Measurements from ENCODE around the gene PDE10A.
A peak's percentile ranks its signal among the peaks of the same experiment; 100 is the strongest.

PDE10A gene

DNA sequence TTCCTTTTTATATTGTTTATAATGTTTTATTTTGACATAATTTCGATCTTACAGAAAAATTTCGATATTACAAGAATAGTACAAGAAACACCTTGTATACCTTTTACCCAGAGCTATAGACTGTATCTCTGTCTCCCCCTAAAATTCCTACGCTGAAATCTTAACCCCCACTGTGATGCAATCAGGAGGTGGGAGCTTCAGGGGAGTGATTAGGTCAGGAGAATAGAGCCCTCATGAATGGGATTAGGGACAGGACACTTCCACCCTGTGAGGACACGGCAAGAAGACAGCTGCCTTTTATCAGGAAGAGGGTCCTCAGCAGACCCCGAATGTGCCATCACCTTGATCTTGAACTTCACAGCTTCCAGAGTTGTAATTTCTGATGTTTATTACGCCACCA is 204.9 kb downstream of the PDE10A start:
- no peak for DNase-seq

DNA sequence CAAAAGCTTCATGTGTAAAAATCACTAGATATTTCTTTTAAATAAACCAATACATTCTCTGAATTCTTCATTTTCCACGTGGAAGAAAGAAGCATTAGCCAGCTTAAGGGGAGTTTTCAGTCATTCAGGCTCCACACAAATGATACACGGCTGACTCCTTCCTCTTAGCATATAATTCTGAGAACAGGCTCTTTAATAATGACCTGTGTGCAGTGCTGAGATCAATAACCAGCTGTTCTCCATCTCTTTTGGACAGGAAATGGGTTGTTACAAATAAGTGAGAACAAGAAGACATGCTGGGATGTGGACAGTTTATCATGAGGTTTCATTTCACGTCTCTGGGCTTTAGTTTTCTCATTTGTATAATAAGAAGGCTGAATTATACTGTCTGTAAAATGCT is 206.8 kb downstream of the PDE10A start:
- DNase-seq = no peak

DNA sequence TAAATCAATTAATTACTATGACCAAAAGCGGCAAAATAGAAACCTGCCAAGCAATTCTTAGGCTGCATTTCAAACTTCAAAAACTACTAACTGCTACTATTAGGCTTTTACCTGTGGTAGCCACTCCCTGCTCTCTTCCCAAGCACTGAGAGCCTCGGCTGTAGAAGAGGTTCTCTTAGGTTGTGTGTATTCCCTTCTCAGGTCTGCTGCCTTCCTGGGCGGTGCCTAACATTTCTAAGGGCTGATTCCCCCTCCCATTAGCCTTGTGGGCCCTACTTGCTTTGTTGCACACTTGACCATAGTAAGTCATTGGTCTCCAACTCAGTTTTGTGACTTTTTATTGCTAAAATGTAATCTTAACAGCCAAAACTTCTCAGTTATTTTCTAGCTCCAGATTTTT is 207.6 kb downstream of the PDE10A start:
- DNase-seq = no peak

DNA sequence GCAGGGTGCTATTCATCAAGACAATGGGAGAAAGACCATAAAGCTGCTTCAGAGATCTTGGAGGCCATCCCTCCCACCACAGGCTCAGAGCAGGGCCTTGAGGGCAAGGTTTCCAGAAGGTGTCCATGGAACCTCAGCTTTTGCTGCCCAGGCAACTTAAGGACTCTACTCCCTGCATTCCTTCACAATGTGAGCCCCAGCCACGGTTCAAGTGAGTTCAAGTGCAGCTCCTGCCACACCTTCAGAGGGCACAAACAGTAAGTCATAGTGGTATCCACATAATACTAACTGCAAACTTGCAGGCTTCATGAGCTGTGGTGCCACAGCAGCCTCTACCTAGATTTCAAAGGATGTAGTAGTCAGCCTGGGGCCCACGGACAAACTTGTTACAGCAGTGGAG is 209.6 kb downstream of the PDE10A start:
- DNase-seq = no peak

DNA sequence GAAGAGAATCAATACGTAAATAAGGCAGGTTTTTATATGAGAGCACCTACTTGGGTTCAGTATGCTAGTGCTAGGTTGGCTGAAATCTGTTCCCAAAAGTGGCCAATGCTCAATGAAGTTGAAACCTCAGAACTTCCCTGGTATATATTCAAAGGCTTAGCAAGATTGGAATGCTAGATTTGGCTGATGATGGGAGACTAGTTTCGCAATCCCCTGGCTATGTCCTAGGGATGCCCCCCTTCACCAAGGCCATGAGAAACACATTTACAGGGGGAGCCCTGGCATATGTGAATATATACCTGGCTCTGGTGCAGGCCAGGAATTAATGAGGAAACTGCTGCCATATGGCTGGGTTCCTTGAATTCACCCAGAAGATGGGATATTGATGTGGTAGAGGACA is 211.2 kb downstream of the PDE10A start:
- DNase-seq = no peak

DNA sequence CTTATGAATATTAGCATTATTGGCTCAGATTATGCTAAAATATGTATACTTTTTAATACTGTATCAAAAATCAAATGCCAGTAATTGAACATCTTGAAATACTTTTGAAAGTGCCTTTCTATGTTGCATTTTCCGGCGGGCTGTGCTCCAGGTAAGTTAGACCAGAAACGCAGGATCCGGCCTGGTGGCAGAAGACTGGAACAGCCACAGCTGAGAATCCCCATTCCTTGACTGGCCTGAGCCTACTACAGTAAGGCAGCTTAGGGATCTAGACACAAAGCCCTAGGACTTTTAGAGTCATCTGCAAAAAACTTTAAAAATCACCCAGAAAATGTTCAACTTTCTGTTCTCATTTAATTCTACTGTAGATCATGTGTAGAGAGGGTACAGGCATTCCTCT is 214.8 kb downstream of the PDE10A start:
- DNase-seq = no peak

DNA sequence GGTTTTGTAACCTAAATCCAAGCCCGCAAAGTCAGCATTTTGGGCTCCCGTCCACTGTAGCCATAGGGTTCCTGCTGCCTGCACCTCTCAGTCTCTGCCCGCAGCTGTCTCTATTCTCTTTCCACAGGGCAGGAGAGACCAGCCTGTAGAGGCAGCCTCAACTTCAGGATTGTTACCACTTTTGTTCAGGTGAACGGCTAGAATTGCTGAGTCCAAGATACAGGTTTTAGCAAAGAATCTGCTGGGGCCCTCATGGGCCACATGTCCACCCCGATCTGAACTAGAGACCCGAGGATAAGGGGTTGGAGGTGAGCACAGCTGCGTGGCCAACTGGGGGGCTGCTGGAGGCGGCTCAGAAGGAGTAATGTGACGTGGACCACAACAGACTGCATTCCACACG is 215.9 kb downstream of the PDE10A start:
- DNase-seq = no peak

DNA sequence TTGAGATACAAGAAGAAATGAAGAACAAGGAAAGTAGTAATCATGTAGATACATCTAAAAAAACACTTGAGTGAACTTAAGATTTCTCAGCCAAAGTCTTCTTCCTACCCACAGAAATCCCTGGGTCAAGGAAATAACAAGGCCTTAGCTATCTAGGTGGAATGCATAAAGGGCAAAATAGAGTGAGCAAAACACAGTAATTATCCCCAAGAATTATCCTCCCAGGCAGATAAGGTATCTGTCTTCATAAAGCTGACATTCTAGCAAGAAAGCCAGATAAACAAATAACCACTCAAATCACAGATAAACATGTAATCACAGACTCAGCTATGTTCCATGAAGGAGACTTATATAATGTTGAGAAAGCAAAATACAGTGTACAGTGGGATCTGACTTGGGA is 216.7 kb downstream of the PDE10A start:
- no peak for DNase-seq

DNA sequence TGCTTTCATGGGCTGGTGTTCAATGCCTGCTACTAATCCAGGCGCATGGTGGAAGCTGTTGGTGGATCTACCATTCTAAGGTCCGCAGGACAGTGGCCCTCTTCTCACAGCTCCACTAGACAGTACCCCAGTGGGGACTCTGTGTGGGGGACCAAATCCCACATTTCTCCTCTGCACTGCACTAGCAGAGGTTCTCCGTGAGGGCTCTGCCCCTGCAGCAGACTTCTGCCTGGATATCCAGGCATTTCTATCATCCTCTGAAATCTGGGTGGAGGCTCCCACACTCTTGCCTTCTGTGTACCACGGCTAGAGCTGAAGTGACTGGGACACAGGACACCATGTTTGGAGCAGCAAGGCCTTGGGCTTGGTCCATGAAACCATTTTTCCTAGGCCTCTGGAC is 219.6 kb downstream of the PDE10A start:
- no peak for DNase-seq

DNA sequence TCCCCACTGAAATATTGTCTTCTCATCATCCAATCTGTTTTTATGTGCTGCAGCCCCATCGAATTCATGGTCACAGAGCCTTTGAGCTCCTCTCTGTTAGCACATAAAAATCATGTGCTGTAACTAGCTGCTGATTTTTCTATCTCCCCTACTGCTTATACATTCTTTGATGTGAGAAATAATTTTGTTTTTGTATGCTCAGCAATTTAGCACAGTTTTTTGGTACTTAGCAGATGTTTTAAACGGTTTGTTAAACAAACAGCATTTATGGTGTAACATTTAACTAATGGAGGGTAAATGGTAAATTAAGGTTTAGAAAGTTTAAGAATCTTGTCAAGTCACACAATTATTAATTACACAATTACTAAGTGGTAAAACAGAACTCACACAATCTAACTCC is 221.9 kb downstream of the PDE10A start:
- DNase-seq = no peak

DNA sequence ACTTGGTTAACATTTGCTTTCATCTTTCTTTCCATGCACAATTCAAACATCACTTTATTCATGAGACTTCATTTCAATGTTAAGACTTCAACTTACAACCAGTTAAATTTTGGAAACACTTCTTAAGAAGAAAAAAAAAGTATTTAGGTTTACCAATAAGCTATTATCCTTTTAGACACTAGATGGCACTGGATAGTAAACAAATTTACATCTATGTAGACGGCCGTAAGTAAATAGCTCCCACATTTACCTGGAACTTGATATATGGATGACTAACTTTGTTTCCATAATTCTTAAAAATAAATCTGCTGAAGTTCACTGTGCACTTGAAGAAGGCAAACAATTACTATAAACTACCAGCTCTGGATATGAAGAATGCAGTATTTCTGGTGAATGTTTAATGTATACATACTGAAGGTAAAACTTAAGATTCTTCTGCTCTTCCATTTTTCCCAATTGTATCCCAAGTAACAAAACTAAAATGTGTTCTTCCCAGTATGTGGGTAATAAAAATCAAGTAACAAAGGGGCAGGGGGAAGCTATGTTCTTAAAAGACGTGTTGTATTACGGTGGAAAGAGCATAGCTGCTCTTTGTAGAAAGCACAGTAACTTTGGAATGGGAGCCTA is 223.0 kb downstream of the PDE10A start:
- DNase-seq = peak; percentile 32 to 35

DNA sequence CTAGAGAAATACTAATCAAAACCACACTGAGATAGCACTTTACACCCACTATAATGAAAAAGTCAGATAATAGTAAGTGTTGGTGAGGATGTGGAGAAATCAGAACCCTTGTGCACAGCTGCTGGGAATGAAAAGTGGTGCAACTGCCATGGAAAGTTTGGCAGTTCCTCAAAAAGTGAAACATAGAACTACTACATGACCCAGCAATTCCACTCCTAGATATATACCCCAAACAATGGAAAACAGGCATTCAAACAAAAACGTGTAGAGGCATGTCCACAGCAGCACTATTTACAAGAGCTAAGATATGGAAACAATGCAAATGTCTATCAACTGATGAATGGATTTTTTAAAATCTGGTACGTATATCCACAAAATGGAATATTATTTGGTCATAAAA is 236.1 kb downstream of the PDE10A start:
- DNase-seq = no peak

DNA sequence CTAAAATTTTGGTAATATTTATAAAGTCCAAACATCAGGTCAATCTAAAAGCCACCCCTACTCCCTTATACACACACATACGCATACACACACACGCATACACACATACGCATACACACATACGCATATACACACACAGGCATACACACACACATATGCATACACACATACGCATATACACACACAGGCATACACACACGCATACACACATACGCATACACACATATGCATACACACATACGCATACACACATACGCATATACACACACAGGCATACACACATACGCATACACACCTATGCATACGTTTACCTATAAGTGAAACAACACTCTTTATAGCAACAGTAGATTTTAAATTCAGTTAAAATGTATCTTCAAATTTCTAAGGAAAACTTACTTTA is 240.8 kb downstream of the PDE10A start:
- DNase-seq = no peak

DNA sequence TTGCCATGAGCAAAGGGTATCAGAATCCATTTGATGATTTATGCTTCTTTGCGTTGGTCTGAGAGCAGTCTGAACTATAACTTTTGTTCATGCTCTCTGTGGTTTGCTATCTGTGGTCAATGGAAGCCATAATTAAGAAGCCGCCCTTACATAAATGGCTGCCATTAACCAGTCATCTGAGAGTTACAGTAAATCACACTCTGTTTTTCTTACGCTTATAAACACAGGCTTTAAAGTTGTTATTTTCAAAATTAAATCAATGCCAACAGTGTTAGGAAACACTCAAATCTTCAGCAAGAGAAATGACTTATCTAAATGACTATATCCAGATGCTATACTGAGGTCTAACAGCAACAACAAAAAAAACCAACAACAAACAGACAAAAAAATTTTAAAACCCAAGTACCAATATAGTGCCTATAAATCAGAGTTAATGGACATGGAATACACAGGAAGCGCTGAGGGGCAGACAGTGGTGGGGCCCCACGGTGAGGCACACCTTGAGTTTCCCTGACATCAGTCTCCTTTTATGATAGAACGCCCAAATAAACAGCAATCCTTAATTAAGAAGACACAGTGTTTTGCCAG is 245.7 kb downstream of the PDE10A start:
- DNase-seq = no peak

DNA sequence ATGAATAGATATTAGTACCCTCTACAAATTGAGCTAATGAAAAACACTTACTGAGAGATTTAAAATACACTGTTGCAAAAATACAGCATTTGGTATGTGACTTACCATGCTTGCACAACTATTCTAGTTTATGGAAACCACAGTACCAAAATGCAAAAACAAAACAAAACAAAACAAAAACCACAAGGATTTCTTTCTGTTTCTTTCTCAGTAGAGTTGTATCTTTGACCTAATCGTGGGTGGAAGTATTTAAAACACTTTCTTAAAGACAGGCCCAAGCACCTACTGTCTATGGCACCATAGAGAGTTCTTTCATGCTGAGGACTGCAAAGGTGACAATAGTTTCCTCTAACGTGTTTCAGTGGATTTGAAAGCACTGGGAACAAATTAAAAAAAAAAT is 258.3 kb downstream of the PDE10A start:
- DNase-seq = no peak

DNA sequence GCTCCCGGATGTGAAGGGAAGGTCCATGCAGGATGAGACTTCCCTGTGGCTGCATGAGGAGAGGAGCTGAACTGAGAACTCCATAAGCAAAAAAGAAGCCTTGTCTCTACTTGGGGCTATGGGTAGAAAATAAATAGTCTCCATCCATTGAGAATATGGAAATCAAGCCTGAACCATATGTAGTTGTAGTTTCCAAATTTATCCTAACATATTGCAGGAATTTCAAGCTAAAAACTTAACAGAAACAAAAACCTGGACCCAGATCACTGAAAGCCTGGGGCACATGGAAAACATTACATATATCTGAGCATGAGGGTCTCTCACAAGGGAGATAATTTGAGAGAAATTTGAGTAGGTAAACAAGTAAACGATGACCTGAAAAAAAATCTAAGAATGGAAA is 258.7 kb downstream of the PDE10A start:
- DNase-seq = no peak

DNA sequence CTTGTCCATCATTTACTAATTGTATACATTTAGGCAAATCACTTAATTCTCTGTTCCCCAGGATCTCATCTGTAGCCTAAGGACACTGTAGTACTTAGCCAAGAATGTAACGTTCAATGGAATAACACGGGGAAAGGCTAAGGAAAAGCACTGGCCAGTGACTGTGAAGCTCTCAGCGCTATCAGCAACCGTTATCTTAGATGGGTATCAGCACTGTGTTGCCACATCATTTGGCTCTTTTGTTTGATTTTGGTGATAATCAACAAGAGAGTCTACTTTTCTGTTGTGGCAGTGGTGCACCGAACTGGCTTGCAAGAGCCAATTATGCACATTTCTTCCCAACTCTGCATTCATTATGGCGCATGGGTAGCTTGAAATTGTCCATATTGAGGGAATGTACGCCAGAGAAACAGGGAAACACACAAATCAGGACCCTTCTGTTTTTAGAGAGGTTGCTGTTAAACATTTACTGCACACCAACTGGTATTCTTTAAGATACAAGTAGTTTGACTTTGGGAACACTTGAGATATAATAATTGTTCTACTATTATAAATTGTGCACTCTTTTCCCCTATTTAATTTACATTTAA is 259.9 kb downstream of the PDE10A start:
- no peak for DNase-seq

DNA sequence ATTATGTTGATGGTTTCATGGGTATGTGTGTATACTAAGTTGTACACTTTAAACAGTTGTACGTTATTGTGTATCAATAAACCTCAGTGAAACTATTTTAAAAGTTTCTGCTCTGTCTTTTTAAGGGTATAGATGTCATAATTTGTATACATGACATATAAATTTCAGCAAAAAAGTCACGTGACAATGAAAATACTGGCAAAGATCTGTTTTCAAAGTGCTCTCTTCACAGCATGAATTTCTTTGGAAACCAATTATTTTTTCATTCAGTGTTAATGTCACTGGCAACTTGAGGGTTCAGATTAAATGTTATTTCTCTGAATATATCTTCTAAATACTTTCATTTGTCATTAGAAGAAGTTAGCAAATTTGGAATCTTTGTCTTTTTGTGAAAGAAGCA is 261.9 kb downstream of the PDE10A start:
- no peak for DNase-seq

DNA sequence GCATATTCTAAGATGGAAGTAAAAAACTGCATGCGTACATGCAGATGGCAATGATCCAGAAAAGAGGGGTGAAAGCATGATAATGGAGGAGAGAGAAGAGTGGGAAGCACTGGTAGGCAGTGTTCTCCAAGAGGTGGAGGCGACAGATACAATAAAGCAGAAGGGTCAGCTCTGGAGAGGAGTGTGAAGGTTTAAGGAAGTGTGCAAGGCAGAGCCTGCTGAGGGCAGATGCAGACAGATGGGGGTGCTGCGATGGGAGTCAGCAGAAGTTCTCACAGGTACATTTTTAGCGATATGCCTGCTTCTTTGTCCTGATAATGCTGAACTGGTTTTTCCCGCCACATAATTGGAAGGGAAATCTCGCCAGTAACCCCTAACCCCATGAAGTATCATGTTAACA is 272.6 kb downstream of the PDE10A start:
- DNase-seq = no peak

DNA sequence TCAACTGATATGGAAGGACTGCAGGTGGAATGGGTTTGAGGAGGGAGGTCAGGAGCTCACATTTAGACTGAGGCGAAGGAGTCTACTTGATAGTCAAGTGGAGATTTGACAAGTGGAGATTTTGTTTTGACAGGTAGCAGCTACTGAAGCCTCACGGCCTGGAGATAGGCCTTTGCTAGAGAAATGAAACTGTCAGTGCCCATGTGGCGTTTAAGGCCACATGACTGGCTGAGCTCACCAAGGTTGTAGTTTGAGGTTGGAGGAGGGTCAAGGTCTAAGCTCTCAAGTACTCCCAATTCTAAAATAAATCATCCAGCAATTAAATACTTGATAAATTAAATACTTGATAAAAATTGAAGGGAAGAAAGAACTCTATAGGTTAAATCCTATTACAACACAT is 273.5 kb downstream of the PDE10A start:
- no peak for DNase-seq

DNA sequence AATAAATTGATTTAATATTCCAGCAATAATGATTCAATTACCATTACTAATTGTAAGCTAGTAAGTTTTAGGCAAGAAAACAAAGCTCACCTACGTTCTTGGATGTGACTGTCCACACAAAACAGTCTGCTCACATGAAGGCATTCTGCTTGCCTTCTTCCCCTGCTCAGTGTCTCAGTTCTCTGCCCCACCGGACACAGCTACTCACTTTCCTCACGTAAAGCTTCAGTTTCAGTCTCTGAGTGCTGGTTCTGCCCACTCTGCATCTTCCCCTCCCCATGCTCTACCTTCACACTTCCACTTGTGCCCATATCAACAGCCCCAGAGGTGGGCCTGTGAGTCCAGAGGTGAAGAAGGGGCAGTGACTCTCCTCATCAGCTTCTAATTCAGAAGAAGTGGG is 279.7 kb downstream of the PDE10A start:
- DNase-seq = no peak

DNA sequence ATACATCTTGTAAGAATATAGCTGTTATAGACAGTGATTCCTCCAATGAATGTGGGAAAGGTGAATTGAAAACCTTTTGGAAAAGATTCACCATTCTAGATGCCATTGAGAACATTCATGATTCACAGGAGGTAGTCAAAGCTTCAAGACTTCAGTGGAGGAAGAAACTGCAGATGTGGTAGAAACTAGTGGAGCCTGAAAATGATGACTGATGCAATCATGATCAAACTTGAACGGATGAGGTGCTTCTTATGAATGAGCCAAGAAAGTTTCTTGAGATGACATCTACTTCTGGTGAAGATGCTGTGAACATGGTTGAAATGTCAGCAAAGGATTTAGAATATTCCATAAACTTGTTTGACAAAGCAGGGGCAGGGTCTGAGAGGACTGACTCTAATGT is 286.9 kb downstream of the PDE10A start:
- DNase-seq = no peak

DNA sequence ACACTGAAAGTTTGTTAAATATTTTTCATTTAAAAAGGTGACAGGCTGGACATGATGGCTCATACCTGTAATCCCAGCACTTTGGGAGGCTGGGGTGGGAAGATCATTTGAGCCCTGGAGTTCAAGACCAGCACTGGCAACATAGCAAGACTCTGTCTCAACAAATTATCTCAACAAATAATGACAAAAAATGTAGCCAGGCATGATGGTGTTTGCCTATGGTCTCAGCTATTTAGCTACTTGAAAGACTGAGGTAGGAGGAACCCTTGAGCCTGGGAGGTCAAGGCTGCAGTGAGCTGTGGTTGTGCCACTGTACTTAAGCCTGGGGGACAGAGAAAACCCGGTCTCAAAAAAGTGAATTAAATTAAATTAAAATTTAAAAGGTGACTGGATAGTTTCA is 297.7 kb downstream of the PDE10A start:
- no peak for DNase-seq

DNA sequence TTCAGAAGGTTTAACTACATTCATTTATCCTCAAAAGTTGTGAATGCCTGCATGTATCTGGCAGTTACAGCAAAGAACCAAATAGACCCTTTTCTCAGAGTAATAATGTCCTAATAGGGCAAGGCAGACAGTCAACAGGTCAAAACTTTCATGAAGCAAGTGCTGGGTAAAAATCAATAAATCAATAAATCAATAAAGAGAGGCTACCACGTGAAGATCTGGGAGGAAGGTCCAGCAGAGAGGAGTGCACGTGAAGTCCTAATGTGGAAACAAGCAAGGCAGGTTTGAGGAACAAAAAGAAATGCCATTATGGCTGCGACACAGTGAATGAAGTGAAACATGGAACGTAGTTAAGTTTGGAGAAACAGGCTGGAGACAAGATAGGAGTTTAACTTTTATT is 317.3 kb downstream of the PDE10A start:
- DNase-seq = no peak

DNA sequence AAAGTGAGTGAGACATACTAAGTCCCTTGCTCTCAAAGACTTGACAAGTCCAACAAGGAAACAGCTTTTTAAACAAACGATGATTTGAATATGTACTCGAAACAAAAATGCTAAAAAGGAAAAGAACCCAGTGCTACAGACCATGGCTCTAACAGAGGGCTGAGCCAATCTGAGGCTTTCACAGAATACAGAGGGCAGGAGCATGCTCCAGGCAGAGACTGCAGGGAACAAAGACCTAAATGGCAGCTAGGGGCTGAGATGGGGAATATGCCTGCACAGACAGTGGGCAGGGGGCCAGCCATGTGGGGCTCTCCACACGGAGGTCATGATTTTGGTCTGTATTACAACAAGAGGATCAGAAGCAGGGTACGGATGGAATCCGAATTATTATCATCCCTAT is 322.5 kb downstream of the PDE10A start:
- no peak for DNase-seq
